ENCODE data around the gene GEN1.

- no peak for TF ChIP-seq CTCF (IDR thresholded peaks at IDR 0.05)
- TF ChIP-seq POLR2A (IDR thresholded peaks at IDR 0.05): no peak
These were observed 36.6 kb downstream of the GEN1 start for GRCh38 chr2:17790536-17790935.

Data from ovary (tissue), 3 donors.